ENCODE data around the gene ZC3H18.

ZC3H18 gene

GRCh38 chr16:88623858-88624257 is 53.7 kb downstream of the ZC3H18 start:
- DNase-seq (ENCODE audit: low read depth): no peak

- DNase-seq (ENCODE audit: low read depth): no peak
Measured at GRCh38 chr16:88624481-88624880, 54.3 kb downstream of the ZC3H18 start.

- no peak for DNase-seq (ENCODE audit: low read depth)
Measured at GRCh38 chr16:88624977-88625576, 54.9 kb downstream of the ZC3H18 start.

DNA sequence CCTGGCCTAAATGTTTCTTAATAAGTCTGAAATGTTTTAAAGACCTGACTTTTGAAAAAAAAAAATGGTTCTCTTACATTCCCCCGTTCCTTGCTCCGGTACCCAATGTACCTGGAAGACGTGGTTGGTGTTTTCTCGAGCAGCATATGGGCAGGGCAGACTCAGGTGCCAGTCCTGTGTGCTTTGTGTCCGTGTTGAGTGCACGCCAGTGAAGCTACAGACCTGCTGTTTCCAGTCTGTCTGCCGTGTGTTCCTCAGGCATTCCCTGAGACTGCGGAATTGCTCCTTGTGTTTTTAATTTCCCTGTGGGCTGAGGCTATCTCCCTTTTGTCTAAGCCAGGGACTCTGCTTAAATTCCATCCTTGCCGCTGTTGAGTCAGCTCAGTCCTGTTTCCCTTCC is 56.4 kb downstream of the ZC3H18 start:
- no peak for DNase-seq (ENCODE audit: low read depth)

DNA sequence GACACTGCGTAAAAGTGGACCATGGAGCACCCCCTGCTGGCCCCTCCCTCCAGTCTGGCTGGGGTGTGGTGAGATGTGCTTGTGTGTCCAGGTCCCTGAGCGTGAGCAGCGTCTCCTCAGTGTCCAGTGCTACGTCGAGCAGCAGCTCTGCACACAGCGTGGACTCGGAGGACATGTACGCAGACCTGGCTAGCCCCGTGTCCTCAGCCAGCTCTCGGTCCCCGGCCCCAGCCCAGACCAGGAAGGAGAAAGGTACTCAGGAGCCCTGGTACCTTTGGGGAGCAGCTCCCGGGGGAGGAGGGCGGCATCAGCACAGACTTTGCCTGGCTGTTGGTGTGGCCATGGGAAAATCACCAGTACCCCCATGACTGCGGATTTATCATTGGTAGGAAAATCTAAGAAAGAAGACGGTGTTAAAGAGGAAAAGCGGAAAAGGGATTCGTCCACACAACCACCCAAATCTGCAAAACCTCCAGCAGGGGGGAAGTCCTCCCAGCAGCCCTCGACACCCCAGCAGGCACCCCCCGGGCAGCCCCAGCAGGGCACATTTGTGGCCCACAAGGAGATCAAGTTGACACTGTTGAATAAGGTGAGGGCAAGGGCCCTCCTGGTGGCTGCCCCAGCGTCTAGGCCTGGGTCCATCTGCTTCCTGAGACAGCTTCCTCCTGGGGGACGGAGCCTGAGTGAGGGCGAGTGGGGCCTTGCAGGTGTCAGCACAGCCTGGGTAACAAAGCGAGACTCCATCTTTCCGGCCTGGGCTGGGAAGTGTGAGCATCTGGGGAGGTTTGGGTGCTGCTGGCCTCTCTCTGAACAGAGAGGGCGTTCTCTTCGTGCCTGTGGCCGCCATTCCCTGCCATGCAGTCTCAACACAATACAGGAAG is 57.6 kb downstream of the ZC3H18 start:
- DNase-seq (ENCODE audit: low read depth): no peak

DNA sequence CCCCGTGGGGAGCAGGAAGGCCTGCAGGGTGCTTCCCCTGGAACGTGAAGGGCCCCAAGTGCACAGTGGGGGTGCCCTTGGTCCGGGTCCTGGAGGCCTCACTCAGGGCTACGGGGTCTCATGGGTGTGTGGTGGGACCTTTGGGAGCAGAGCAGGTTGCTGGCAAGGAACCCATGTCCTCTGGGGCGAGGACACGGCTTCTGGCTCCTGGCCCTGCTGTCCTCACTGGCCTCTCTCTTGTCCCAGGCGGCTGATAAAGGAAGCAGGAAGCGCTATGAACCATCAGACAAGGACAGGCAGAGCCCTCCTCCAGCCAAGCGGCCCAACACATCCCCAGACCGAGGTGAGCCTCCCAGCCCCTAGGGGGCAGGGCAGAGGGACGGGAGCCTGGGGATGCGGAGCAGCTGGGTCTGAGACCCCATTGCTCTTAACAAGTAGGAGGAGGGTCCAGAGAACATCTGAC is 58.3 kb downstream of the ZC3H18 start:
- DNase-seq (ENCODE audit: low read depth): no peak

DNA sequence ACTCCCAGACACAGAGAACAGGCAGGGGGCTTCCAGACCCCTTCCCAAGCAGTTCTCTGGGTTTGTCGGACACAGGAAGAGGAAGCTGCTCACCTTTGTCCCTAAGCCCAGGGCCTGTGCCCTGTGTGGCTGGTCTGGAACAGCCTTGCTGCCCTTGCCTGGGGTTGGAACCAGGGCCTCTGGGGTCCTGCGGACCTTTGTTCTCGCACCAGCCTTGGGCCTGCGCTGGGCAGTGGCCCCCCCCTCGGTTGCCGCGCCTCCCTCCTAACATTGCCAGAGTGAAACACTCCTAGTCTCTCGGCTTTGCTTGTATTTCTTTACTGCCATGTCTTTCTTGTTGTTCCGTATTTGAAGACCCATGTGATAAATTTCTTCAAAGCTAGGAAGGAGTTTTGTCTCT is 59.6 kb downstream of the ZC3H18 start:
- DNase-seq (ENCODE audit: low read depth): no peak

GRCh38 chr16:88630433-88630832 is 60.2 kb downstream of the ZC3H18 start:
- DNase-seq (ENCODE audit: low read depth): no peak

GRCh38 chr16:88630941-88631340 is 60.7 kb downstream of the ZC3H18 start:
- no peak for DNase-seq (ENCODE audit: low read depth)

DNA sequence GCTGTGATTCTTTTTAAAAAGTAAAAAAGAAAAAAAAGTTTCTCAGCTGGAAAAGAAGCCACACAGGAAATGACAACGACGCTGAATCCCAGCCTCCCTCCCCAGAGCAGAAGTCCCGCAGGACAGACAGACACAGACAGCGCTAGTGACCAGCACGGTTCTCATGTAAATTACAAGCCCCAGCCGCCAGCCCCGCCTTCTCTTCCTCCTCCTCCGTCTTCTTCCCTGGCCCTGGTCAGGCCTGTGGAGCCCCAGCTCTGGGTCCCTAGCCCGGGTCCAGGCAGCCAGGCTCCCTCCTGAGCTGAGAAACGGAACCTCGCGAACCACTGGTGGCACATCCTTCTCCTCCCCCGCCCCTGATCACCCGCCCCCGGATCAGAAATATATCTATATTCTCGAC is 61.2 kb downstream of the ZC3H18 start:
- DNase-seq (ENCODE audit: low read depth): no peak

DNA sequence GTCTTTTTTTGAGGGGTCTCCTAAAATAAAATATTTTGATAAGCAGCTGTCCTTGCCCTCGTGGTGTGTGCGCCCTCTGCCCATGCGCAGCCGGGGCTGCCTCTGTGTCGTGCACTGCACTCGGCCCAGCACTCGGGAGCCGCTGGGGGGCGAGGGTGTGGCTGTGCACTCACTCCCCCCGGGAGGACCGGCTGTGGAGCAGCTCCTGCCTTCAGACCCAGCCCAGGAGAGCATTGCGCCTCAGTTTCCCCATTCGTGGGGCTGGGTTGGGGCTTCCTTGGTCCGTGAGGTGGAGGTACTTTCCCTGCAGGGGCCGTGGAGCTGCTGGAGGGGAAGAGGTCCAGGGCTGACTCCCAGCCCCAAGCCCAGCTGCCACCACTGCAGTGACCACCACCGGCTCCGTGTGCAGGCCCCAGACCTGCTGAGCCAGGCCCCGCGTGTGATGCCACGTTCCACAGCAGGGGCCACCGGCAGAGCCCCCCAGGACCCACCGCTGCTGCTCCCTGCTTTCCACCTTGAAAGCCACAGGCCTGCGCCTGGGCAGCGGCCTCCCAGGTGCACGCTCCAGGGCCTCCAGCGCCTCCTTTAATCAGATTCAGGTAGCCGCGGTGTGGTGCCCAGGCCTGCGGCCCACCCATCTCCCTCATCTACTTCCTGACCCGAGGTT is 61.9 kb downstream of the ZC3H18 start:
- DNase-seq (ENCODE audit: low read depth): no peak

DNA sequence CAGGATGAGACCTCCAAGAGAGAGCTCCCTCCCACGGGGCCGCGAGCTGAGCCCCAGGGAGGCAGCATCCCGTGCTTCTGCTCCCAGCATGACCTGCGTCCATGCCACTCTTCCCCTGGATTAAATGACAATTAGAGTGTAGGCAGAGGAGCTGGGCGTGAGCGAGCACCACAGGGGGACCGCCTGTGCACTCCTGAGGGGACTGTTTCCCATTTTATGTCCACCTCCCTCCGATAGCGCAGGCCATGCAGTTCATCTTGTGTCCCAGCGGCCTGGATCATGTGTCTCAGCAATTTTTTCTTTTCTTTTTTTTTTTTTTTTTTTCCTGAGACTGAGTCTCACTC is 62.4 kb downstream of the ZC3H18 start:
- DNase-seq (ENCODE audit: low read depth): no peak

DNA sequence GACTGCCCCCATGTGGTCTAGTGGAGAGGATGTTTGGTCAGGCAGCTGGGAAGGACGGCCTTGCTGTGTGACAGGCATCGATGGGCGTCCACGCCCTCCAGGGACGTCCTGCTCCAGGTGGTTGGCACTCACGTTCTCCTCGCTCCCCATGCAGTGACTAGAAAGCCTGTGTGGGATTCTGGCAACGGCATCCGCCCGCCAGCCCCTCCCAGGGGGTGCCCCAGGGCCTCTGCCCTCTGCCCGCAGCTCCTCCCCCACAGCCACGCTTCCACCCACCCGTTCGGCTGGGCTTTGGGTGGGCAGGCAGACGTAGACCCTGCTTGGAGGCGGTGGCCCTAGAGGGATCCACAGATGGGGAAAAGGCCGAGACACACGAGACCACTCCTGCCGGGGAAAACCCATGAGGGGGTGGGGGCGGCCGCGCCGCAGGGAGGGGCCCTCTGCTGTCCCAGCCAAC is 63.5 kb downstream of the ZC3H18 start:
- DNase-seq (ENCODE audit: low read depth): no peak

GRCh38 chr16:88634141-88634993 is 64.2 kb downstream of the ZC3H18 start:
- DNase-seq (ENCODE audit: low read depth): no peak

GRCh38 chr16:88634994-88635670 is 64.9 kb downstream of the ZC3H18 start:
- no peak for DNase-seq (ENCODE audit: low read depth)

- no peak for DNase-seq (ENCODE audit: low read depth)
Measured at GRCh38 chr16:88635671-88636319, 65.6 kb downstream of the ZC3H18 start.

DNA sequence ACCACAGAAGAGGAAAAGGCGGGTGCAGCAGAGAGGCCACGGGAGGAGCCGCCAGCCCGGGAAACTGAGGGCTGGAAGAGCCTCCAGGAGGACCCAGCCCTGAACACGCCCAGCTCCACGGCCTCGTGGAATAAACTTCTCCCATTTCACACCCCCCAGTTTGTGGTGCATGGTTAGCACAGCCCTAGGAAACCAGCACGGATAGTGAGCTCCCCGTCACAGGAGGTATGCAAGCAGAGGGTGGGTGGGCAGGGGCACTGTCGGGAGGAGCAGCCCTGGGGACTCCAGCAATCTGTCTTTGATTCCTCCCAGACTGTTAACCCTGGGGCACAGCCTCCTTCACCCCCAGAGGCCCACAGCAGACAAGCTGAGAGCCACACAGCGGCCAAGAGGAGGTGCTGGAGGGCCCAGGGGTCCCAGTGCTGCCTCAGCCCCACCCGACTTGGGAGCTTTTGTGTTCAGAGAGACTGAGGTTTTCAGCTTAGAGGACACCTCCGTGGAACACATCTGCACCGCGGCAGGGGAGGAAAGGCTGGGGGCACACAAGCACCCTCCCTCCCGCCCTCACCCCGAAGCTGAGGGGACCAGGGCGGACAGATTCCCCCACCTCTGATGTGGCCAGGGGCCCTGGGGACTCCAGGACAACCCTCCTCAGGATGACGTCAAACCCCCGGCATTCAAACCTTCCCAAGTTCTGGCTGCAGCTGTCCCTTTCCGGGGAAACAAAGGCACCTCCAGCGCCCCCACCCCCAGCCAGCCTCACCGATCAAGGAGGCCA is 66.5 kb downstream of the ZC3H18 start:
- DNase-seq (ENCODE audit: low read depth): no peak

DNA sequence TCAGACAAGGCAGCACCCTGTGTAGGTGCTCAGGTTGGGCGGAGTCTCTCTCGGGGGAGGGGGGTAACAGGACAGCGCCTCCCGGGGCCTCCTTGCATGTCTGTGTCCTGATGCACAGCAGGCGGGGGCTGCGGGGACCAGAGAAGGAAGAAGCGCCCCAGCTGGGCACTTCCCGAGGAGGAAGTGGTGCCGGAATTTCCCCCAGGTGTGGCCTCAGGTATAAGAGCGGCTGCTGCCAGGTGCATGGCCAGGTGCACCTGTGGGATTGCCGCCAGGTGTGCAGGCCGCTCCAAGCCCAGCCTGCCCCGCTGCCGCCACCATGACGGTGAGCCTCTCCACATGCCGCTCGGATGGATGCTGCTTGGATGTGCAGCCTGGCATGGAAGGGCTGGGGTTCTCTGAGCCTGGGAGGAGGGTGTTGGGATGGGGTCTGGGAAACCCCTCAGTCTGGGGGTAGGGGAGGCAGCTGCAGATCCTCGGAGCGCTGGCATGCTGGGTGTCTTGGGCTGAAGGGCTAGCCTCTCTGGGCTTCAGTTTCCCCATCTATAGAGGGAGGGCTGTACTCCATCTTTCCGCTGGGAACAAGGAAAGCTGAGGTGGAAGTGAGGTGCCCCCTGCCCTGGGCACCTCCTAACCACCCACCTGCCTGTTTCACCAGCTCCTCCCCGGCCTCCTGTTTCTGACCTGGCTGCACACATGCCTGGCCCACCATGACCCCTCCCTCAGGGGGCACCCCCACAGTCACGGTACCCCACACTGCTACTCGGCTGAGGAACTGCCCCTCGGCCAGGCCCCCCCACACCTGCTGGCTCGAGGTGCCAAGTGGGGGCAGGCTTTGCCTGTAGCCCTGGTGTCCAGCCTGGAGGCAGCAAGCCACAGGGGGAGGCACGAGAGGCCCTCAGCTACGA is 68.4 kb downstream of the ZC3H18 start, which contains the start of gene IL17C:
TSS of gene IL17C (plus strand) at position 250 of the 908 bp plus-strand sequence. CDS start at position 320, 70 bp downstream.
- no peak for DNase-seq (ENCODE audit: low read depth)

Data from stromal cell of bone marrow (primary cell).